NCI-H524 (cell line): ENCODE results near the gene COMMD4.
"Not testable (repeated sequence)": the region's sequence is repeated elsewhere in the genome, so short reads cannot be mapped to it uniquely, and the experiment has no call there.

ENCODE experiments used
- DNase-seq, 2 experiments: peaks; one replicate each; lab custom pipeline; 2025; lab: John Stamatoyannopoulos, UW

The COMMD4 gene

DNA sequence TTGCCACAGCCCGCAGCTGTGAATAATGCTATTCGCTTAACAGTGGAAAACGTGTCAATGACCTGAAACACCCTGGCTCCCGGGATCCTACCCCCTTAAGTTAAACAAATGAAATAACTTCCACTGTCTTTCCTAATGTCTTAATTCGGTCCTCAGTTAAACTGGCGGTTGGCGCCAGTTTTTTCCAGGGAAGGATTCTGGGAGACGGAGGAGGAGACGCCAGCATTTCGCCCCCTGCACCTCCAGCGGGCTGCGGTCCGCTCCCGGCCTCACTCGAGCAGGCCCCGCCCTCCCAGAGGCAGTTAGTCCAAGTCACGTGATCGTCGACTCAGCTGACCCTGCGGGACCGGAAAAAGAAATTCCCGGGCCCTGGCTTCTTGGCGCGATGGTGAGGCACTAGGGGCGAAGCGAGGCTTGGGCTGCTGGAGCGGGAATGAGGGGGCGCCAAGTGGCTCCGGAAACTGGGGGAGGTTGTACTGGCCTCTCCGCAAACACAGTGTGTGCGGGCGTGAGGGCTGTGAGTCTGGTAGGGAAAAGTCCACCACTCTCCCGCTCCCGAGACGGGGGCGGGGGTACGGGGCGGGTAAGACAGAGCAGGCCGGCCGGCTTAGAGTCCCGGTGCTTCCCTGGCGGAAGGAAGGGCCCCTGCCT, at the start of gene COMMD4:
TSS of gene COMMD4 (plus strand) at position 359 of the 651 bp plus-strand sequence. CDS start at position 386, 27 bp downstream.
- DNase-seq: peak; percentile 96 to 98

DNA sequence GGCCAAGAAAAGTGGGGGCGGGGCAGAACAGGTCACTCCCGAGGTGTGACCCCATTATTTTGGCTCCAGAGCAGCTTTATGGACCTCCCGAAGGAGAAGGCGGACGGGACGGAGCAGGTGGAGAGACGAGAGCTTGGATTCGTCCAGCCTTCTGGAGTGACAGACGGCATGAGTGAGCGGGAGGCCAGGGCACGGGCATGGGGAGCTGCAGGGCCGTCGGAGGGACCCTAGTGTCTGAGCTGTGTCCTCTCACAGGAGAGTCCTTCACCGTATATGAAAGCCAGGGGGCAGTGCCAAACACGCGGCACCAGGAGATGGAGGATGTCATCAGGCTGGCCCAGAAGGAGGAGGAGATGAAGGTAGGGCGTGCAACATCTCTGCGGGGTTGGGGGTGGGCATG, 42.2 kb upstream of the COMMD4 start:
- DNase-seq: not testable (repeated sequence)

DNA sequence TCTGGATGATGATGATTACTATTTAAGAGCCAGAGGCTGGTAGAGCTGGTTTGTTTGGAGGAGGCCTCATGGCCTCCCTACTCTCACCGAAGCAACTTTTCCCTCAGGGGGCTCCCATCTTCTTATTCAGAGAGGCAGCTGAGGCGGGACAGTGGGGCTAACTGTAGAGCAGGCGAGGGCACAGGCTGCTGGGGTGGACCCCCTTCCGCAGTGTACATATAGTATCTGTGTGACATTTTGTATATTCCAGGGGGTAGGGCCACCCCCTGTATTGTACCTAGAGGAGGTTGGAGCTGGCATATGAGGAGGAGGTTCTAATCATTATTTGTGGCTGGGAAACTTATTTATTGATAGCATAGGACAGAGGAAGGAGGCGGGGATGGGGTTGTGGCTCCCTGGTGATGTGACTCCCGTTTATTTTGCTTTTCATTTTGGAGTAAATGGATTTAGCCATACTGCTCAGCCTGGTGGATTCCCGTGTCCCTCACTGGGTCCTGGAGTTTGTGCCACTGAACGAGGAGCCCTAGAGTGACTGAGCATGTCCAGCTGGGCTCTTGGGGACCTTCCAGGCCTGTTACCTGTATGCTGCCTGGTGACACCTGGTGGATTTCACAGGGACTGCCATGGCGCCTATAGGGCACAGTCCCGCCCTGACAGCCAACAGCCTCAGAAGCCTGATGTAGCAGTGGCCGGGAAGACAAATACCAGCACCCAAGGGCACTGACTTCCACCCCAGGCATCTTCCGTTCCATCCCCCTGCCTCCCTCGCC, 37.1 kb upstream of the COMMD4 start:
- DNase-seq: not testable (repeated sequence)

DNA sequence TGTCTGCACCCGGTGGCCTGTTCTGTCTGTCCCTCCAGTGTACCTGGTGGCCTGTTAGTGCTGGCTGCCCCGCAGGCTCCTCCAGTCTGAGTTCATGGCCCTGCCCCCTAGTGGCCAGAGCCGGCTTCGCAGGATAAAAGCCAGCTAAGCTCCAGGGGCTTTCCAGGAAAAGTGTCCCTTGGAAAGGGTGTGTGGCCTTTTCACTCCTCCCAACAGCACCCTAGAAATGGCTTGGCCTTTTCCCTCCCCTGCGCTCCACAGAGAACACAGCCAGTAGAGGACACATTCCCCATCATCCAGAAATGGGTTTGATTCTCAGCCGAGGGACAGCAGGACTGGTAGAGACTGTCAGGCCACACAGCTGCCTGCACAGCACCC, 36.6 kb upstream of the COMMD4 start:
- DNase-seq: not testable (repeated sequence)

DNA sequence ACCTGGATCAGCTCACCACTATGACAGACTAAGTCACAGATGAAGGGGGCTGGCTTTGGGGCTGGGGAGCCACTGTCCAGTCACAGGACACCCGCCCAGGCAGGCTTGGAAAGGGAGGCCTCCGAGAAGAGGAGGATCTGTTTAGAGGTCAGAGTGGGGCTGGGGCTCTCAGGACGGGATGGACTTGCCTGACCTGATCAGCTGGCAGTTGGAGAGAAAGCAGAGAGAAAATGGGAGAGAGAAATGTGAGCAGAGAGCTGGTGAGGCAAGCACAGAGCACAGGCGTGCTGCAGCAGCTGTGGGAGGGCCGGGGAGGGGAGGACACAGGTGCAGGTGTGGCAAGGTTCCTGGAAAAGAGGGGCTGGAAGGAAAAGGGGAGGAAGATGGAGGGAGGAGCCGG, 35.8 kb upstream of the COMMD4 start:
- not testable (repeated sequence) for DNase-seq

DNA sequence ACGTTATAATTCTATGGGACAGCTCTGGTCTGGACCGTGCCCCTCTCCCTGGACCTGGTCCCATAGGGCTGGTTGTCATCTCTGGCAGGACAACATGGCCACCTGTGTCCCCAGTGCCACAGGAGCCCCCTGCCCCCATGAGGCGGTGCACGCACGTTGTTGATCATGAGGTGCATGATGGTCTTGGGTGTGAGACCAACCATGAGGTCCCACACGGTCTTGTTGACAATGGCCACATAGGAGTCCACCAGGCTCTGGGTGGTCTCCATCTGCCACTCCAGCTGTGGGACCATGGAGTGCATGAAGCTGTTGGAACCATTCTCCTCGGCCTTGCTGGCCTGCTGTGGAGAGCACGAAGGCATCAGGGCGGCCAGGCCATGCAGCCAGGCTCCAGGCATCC, 33.5 kb upstream of the COMMD4 start:
- no peak for DNase-seq

DNA sequence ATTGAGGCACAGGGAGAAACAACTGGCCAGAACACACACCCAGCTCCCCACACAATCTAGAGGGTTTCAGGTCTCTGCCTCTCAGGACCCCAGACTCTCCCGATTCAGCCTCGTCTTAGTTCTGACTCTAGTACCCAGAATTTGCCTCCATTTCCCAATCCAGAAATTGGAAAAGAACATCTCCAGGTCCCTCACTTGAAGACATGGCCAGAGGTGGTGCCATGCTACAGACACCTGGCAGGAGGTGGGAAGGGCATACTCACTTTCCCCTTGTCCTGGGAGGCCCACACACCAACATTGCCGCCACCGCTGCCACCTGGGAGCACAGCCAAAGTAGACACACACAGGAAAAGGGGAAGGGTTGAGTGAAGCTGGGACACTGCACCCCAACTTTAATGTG, 33.1 kb upstream of the COMMD4 start:
- not testable (repeated sequence) for DNase-seq

DNA sequence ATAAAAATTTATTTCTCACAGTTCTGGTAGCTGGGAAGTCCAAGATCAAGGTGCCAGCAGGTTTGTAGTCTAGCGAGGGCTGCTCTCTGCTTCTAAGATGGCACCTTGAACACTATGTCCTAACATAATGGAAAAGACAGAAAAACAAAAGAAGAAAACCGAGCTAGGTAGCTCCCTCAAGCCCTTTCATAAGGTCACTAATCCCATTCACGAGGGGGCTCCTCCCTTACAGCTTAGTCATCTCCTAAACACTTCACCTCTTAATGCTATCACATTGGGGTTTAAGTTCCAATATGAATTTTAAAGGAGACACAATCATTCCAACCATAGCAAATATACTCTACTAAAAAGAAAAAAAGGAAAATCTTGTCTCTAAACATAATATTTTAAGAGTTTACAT, 29.7 kb upstream of the COMMD4 start:
- DNase-seq: no peak

DNA sequence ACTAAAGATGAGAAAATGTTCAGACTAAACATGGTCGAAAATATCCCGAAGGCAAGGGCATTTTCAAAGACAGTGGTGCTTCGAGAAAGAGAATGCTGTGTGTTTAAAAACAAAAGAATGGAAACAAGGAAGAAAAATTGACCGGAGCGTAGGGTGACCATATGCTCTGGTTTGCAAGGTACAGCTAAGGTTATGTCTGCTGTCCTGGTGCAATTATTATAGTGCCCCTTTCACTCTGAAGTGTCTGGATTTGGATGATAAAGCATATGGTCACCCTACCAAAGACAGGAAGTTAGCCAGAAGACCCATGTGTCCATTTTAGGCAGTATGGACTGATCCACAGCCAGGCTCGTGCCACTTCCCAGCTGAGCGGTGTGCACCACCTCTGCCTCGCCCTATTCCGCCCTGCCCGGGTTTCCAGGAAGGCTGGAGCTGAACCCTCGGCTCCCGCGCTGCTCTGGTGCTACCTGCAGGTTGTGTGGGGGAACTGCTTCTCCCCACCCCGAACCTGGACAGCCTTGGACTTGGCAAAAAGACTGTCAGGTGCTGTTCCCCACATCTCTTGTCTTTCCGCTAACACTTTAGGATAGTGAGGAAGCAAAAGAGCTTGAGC, 28.0 kb upstream of the COMMD4 start:
- DNase-seq: peak; percentile 74 to 80

DNA sequence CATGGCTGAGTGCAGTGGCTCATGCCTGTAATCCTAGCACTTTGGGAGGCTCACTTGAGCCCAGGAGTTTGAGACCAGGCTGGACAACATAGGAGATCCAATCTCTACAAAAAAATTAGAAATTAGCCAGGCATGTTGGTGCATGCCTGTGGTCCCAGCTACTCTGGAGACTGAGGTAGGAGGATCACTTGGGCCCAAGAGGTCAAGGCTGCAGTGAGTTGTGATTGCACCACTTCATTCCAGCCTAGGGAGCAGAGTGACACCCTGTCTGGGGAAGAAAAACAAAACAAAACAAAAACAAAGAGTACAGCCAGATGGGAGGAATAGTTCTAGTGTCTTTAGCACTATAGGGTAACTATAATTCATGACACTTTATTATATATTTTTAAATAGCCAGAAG, 26.2 kb upstream of the COMMD4 start:
- DNase-seq: no peak

DNA sequence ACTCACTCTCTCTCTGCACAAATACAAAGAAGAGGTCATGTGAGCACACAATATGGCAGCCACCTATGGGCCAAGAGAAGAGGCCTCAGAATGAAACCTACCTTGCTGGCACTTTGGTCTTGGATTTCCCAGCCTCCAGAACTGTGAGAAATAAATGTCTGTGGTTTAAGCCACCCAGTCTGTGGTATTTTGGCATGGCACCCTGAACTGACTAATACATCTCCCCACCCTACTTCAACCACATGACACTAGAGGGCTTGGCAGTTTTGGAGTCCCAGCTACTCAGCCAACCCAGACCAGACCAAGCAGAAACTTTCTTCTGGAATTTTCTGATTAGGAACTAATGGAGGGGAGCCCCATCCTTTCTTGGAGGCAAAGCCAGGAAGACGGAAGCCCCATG, 23.3 kb upstream of the COMMD4 start:
- not testable (repeated sequence) for DNase-seq

DNA sequence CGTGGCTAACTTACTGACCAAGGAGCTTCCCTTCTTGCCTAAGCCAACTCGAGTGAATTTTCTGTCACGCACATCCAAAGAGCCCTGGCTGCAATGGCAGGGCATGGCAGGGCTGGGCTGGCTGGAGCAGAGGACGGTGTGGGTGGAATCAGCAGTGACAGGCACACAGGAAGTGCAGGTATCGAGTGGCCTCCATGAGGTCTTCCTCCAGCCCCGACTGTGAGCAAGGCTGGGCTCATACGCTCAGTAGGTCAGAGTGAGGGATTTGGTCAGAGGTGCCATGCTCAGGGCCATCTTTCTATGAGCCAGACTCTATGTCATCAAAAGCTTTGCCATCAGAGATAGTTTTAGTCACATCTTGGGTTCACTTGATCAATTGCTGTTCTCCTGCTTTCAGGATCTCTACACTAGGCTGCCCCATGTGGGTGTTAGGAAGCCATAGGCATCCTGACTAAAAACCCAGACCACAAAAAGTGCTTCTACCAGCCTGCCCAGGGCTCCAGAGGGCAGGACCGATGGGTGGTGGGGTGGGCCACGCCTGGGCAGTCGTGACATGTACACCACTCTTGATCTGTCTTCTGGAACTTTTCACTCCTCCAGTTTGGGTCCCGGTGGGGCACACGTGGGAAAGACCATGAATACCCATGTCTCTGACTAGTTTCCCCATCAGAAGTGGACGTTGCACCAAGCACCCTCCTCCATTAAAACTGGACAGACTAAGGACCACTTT, 22.6 kb upstream of the COMMD4 start:
- DNase-seq: no peak

DNA sequence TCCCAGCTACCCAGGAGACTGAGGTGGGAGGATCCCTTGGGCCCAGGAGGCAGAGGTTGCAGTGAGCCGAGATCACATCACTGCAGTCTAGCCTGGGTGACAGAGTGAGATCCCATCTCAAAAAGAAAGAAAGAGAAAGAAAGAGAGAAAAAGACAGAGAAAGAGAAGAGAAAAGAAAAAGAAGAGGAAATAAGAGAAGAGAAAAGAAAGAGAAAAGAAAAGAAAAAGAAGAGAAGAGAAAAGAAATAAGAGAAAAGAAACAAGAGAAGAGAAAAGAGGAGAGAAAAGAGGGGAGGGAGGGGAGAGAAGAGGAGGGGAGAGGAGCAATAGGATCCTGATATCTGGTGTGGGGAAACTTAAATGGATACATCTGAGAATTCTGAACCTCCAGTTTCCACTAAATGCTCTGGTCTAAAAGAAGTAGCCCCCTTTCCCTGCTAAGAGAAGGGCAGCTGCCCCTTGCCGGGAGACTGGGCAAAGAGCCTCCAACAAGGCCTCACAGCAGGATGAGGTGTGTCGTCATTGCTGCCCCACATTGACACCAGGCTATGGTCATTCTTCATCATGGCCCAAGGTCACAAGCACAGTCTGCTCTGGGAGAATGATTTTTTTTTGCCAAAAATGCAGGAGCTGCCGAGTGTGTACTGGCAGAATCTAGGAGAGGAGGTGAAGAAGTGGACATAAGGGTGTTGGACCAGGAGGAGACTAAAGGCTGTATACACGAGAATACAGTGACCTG, 21.1 kb upstream of the COMMD4 start:
- no peak for DNase-seq

DNA sequence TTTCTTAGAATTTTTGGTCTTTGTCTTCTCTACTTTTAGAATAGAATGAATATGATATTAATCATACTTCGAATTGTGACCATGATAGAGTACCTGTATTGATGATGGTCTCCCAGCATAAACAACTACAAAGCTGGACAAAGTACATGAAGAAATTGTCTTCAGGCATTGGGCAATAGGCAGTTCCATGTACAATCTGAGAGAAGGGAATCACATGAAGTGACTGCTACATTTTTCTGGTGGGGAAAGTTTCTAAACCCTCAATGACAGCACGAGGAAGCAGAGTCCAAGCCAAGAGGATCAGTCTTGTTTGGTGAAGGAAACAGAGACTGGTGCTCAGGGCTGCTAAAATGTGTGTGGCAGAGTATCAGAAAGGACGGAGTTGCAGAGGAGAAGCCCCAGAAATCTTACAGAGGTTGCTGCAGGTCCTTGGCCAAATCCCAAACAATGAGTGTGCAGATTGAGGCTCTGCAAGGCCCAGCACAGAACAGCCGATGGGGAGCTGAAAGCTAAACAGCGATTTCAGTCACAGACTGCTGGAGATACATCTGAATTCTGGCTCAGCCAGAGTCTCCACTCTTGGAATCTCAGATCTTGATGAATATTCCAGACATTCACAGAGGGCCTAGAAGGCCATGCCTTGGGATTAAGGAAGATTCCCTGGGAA, 16.5 kb upstream of the COMMD4 start:
- DNase-seq: not testable (repeated sequence)

DNA sequence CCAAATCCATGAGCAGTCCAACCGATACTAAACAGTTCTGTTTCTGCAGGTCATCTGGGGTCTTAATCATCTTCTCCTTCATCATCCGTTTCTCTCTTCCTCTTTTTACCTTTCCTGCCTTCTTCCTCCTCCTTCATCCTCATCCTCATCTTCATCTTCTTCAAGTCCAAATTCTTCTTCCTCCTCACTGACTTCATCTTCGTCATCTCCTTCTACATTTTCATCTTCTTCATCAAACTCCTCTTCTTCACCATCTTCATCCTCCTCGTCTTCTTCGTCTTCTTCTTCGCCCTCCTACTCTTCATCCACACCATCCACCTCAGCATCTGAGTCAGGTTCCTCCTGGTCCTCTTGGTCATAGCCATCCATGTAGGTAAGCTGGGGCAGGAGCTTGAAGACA, 14.2 kb upstream of the COMMD4 start:
- no peak for DNase-seq

DNA sequence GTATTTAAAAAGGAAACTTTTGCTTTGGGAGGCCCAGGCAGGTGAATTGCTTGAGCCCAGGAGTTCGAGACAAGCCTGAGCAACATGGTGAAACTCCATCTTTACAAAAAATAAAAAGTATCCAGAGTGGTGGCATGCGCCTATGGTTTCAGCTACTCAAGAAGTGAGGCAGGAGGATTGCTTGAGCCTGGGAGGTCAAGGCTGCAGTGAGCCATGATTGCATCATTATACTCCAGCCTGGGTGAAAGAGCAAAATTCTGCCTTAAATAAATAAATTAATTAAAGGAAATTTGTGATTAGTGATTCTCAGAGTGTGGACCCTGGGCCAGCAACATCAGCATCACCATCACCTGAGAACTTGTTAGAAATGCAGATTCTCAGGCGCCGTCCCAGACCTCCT, 9.9 kb upstream of the COMMD4 start:
- no peak for DNase-seq

DNA sequence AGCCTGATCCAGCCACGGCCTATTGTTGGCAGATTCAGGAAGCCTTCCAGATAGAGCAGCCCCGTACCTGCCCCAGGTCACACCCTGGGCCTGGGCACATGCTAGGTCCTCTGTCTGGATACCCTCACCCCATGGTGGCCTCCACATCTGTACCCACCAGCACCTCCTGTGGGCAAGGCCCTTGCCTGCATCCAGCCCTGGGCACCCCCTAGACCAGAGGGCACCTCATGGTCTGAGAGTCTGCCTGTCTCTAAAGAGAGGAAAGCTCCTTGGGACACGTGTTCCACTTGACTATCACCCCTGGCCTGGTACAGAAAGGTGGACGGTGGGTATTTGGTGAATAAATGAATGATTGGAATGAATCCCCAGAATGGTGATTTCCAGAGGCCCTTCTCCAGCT, 8.9 kb upstream of the COMMD4 start:
- no peak for DNase-seq

DNA sequence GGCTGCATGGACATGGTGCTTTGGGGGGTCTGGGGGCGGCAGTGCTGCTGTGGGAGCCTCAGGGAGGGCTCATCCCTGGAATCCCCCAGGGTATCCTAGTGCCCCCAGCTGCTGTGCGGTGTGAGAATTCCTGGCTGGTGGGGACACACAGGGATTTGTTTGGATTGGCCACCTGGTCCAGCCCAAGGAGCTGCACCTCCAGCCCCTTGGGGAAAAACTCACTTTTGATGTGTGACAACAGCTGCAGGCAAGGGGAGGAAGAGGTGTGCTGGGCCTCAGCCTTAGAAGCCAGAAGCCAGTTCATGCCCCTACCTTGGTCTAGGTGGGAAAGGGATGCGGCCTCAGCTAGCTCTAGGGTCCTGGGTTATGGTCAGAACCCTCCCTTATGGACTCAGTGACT, 8.4 kb upstream of the COMMD4 start:
- no peak for DNase-seq

DNA sequence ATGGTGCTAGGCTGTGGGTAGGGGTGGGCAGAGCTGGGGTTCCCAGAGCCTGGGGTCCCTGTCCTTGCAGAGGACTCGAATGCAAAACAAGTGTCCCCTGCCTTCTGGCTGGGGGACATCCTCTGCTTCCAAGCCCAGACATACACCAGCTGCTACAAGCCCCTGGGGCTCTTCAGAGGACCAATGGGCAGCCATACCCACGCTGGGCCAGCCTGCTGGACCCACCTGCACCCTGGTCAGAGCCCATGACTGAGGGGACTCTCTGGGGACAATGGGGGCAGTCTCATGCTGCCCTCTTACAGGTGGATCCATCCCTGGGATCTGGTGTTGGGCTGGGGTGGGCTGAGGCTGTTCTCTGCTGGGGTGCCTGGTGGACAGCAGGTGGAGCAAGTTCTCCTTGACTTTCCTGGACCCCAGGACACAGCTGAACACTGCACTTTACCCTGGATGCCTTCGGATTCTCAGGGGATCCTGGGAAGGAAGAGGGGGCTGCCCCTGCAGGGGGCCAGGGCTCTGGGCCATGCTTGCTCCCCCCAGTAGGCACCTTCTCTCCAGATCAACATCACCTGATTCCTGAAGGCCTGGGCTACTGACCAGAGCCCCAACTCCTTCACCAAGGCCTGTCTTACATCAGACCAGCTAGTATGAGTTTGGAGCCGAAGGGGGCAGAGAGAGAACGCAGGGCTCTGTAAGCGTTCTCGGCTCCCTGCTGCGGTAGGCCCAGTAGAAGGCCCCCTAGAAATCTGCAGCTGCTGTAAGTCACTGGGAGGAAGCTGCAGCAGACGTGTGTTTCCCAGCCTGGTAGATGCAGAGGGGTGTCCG, 7.2 kb upstream of the COMMD4 start:
- no peak for DNase-seq

DNA sequence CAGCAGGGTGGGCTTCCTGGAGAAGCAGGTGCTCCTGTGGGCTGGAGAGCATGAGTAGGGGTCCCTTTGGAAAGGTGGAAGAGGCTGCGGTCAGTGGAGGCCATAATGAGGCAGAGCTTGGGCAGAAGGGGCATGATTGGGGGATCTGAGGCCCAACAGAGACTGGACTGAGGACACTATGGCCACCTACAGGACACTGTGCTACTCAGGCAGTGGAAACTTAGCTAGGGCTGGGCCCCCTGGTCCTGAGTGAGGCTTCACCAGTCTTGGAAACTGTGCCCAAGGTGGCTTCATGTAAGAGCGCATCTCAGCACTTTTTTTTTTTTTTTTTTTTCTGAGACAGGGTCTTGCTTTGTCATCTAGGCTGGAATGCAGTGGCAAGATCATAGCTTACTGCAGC, 6.3 kb upstream of the COMMD4 start:
- no peak for DNase-seq
